Measurements from ENCODE around the gene DUSP16. TPM values are rescaled to one million over a fixed set of nuclear protein-coding genes. Genes with fewer than 3 reads are reported as not detected.

DUSP16 gene
- total RNA-seq (2021): 51.9 to 52.5 TPM (median 52.4 TPM) in 3 replicates
- Bru-seq, nascent RNA: percentile 86 among the genes with signal in this experiment
- long read RNA-seq, experiment 1, full-length matches to known transcripts: 56 of 97 reads
- long read RNA-seq, experiment 1, partial matches to known transcripts: 17 of 97 reads
- long read RNA-seq, experiment 1, other reads (novel, unspliced or antisense): 24 of 97 reads
- long read RNA-seq, experiment 2, full-length matches to known transcripts: 19 of 73 reads
- long read RNA-seq, experiment 2, partial matches to known transcripts: 7 of 73 reads
- long read RNA-seq, experiment 2, other reads (novel, unspliced or antisense): 47 of 73 reads
- long read RNA-seq, experiment 3, partial matches to known transcripts: 0 of 2 reads
- long read RNA-seq, experiment 3, other reads (novel, unspliced or antisense): 2 of 2 reads

- peak; percentile 94 for DNase-seq (ENCODE audit: low spot score)
- TF ChIP-seq ZNF263 (CRISPR knock-in tag; IDR thresholded peaks at IDR 0.05; ENCODE audit: low read depth): peak; percentile 96
- no peak for TF ChIP-seq ZNF232 (CRISPR knock-in tag; IDR thresholded peaks at IDR 0.05)
- no peak for TF ChIP-seq PRRX2 (CRISPR knock-in tag; IDR thresholded peaks at IDR 0.05)
- peak; percentile 48; the same call in 1 of the 2 replicates for TF ChIP-seq SP1 (CRISPR knock-in tag; conservative IDR thresholded peaks at IDR 0.05)
- TF ChIP-seq E2F5 (CRISPR knock-in tag; IDR thresholded peaks at IDR 0.05): 0 out of 2 replicates have a peak, but pooled peaks have one; percentile 56
- 0 out of 2 replicates have a peak, but pooled peaks have one; percentile 39 for TF ChIP-seq FOXK1 (CRISPR knock-in tag; IDR thresholded peaks at IDR 0.05)
- ChIA-PET CTCF (interaction anchor here (0.6 to 2.0 kb wide), 8 partner anchors 35 to 179 kb away, joined by 3 to 11 read pairs (median 4); no protein-coding TSS in a partner anchor), POLR2A (interaction anchor here (0.5 to 1.0 kb wide), 3 partner anchors 163 to 304 kb away, joined by 3 to 6 read pairs (median 4); no protein-coding TSS in a partner anchor)
- peak within 1 kb of the TSS; percentile 94 for H3K27ac Mint-ChIP-seq
- peak; percentile 89 for ATAC-seq
- no peaks in the 10 kb centered on the region for H3K27me3 Mint-ChIP-seq (ENCODE audit: low read depth)
- H3K4me1 Mint-ChIP-seq: peaks cover 36% of the 10 kb centered on the region
- H3K9me3 Mint-ChIP-seq: peaks cover 19% of the 10 kb centered on the region
- peak within 1 kb of the TSS; percentile 79 for H3K4me3 Mint-ChIP-seq
- H3K36me3 Mint-ChIP-seq: peaks cover 15% of the 10 kb centered on the region
Observed at GRCh38 chr12:12562585-12563261, at the start of gene DUSP16. Gene DUSP16 (minus strand): TSS chr12:12562863. CDS start chr12:12521098, 41,765 bp downstream.

- POLR2A ChIA-PET: interaction anchor here (0.9 kb wide), 1 partner anchor 69 kb away, joined by 3 read pairs; no protein-coding TSS in a partner anchor
- Mint-ChIP-seq H3K27ac (peak overlapping the region; percentile 94), H3K4me3 (peak overlapping the region; percentile 92), H3K9me3 (no peaks in the 10 kb centered on the region), H3K4me1 (peaks cover 22% of the 10 kb centered on the region), H3K36me3 (peaks cover 9% of the 10 kb centered on the region; the same call in 1 of the 2 replicates), H3K27me3 (ENCODE audit: low read depth) (no peaks in the 10 kb centered on the region)
- no peak for TF ChIP-seq ZNF219 (CRISPR knock-in tag; IDR thresholded peaks at IDR 0.05; ENCODE audit: borderline replicate concordance)
- TF ChIP-seq MAX (CRISPR knock-in tag; IDR thresholded peaks at IDR 0.05): no peak
- no peak for TF ChIP-seq IRF1 (CRISPR knock-in tag; IDR thresholded peaks at IDR 0.05)
- CTCF ChIA-PET: interaction anchor here (0.6 to 1.9 kb wide), 7 partner anchors 9 to 235 kb away, joined by 3 to 12 read pairs (median 4); no protein-coding TSS in a partner anchor
- no peak for DNase-seq (ENCODE audit: low spot score)
- peak; percentile 50 for ATAC-seq
Observed at GRCh38 chr12:12612358-12612757, 49.7 kb upstream of the DUSP16 start.

- peak within 1 kb of the TSS; percentile 92 for H3K4me3 Mint-ChIP-seq
- DNase-seq (ENCODE audit: low spot score) (peak; percentile 88), ATAC-seq (peak; percentile 89)
- ChIA-PET CTCF (interaction anchor here (0.6 to 1.9 kb wide), 6 partner anchors 10 to 235 kb away, joined by 3 to 12 read pairs (median 4); no protein-coding TSS in a partner anchor), POLR2A (interaction anchor here (0.6 to 0.9 kb wide), 2 partner anchors 48 to 70 kb away, joined by 3 read pairs; no protein-coding TSS in a partner anchor)
- H3K4me1 Mint-ChIP-seq: peaks cover 28% of the 10 kb centered on the region
- no peaks in the 10 kb centered on the region for H3K27me3 Mint-ChIP-seq (ENCODE audit: low read depth)
- H3K9me3 Mint-ChIP-seq: no peaks in the 10 kb centered on the region
- peaks cover 6% of the 10 kb centered on the region; the same call in 1 of the 2 replicates for H3K36me3 Mint-ChIP-seq
- H3K27ac Mint-ChIP-seq: peak within 1 kb of the TSS; percentile 95
- TF ChIP-seq ESRRA (CRISPR knock-in tag; IDR thresholded peaks at IDR 0.05; ENCODE audit: borderline replicate concordance) (no peak), NFATC4 (CRISPR knock-in tag; IDR thresholded peaks at IDR 0.05) (no peak), PRDM15 (CRISPR knock-in tag; IDR thresholded peaks at IDR 0.05) (peak; percentile 66; the same call in 1 of the 2 replicates), E2F1 (CRISPR knock-in tag; IDR thresholded peaks at IDR 0.05) (no peak), ATF2 (CRISPR knock-in tag; IDR thresholded peaks at IDR 0.05; ENCODE audit: borderline replicate concordance, low read depth) (no peak), TP53 (CRISPR knock-in tag; IDR thresholded peaks at IDR 0.05) (no peak), NR2C2 (CRISPR knock-in tag; IDR thresholded peaks at IDR 0.05) (no peak), GTF2I (CRISPR knock-in tag; conservative IDR thresholded peaks at IDR 0.05) (no peak)
Observed at GRCh38 chr12:12611512-12612306, 49.0 kb upstream of the DUSP16 start, which contains the start of gene CREBL2. Gene CREBL2 (plus strand): TSS chr12:12611876. CDS start chr12:12612173, 297 bp downstream.

Data from WTC11 (cell line).